OCI-LY3 (cell line): ENCODE results near the gene FRMD4A.

ENCODE experiments used
- CTCF ChIP-seq: fragments of 200-600, 300-600 bp; sonication (generic); IDR thresholded peaks from 2 replicates; pipeline ENCODE4 v1.5.1; 2014; ENCODE audit warnings: antibody characterized with exemption, low read length, low read depth
- EZH2phosphoT487 ChIP-seq: fragments of 200-600 bp; shearing (Covaris generic); IDR thresholded peaks from 2 replicates; pipeline ENCODE4 v1.6.1; 2018; ENCODE audit warnings: antibody characterized with exemption, mixed run types, low read depth

- TF ChIP-seq CTCF, result no peak
- no peak for TF ChIP-seq EZH2phosphoT487
These were observed 612.6 kb downstream of the FRMD4A start for GRCh38 chr10:13717936-13718772.
